ENCODE data around the gene TFDP1.

TFDP1 gene

DNA sequence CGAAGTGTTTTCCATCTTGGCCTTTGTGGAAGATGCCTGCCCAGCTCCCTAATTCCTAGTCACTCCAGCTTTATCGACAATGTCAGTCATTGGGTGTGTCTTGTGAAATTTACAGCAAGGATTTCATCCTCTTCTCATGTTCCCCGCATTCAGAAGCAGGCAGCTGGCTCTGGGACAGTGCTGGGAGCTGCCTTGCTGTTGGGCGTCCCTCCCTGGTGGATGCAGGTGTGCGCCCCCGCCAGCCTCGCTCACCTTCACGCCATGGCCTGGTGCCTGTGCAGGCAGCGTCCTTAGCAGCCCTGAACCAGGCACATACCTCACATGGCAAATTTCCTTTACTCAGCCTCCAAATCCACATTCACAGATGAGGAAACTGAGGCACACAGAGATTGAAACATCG is 39.7 kb upstream of the TFDP1 start:
- DNase-seq (ENCODE audit: low read depth in 1 of 2, low spot score in 1 of 2), result no peak
- no peak for TF ChIP-seq JUND (IDR thresholded peaks at IDR 0.05; ENCODE audit: low read depth)
- in situ Hi-C loops (cut with HindIII; ENCODE audit: low pct_unique_long_range_greater_than_20kb, low sequenced_read_pairs), result no loop called here

DNA sequence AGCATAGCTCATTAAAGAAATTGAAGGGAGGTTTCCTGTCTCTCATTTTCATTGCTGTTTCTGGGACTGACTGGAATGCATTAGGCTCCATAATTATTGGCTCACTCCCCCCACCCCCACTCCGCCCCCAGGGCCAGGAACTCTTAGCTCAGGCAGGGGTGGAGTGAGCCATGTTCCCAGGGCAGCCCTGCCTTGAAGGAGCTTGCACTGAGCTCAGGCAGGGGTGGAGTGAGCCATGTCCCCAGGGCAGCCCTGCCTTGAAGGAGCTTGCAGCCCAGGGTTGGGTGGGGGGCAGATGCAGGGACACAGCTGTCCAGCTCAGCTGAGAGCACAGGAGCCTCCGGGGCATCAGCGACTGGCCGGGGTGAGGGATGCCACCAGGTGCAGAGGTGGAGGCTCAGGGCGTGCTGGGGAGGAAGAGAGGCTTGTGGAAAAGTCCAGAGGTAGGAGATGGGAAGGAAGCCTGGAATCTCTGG is 39.1 kb upstream of the TFDP1 start:
- in situ Hi-C loops (cut with HindIII; ENCODE audit: low pct_unique_long_range_greater_than_20kb, low sequenced_read_pairs), result no loop called here
- DNase-seq (ENCODE audit: low read depth in 1 of 2, low spot score in 1 of 2), result peak in 1 of 2 experiments; percentile 40
- no peak for TF ChIP-seq JUND (IDR thresholded peaks at IDR 0.05; ENCODE audit: low read depth)

DNA sequence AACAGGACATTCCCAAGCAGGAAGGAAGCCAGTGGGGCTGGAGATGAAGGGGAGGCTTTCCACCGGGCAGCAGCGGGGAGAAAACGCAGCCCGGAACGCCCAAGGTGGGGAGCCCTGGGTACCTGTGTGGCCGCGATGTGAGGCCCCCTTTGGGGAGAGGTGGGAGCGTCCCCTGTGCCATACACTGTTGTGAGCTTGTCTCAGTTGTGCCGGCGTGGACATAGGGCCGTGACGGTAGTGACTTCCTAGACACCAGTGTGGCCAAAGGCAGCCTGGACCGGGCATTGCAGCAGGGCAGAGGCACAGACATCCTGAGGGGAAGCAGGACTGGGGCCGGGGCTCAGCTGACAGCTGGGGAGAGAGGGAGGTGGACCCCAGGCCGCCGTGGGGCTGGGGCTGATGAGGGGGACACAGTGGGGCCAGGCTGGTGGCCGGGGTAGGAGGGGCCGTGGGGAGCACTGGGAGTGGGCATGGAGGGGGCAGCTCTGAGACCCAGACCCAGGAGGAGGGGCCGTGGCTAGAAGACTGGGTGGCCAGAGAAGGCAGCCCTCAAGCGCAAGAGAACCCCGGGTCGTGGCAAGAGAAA is 38.5 kb upstream of the TFDP1 start:
- in situ Hi-C loops (cut with HindIII; ENCODE audit: low pct_unique_long_range_greater_than_20kb, low sequenced_read_pairs), result no loop called here
- DNase-seq (ENCODE audit: low read depth in 1 of 2, low spot score in 1 of 2), result no peak
- TF ChIP-seq JUND (IDR thresholded peaks at IDR 0.05; ENCODE audit: low read depth), result no peak

DNA sequence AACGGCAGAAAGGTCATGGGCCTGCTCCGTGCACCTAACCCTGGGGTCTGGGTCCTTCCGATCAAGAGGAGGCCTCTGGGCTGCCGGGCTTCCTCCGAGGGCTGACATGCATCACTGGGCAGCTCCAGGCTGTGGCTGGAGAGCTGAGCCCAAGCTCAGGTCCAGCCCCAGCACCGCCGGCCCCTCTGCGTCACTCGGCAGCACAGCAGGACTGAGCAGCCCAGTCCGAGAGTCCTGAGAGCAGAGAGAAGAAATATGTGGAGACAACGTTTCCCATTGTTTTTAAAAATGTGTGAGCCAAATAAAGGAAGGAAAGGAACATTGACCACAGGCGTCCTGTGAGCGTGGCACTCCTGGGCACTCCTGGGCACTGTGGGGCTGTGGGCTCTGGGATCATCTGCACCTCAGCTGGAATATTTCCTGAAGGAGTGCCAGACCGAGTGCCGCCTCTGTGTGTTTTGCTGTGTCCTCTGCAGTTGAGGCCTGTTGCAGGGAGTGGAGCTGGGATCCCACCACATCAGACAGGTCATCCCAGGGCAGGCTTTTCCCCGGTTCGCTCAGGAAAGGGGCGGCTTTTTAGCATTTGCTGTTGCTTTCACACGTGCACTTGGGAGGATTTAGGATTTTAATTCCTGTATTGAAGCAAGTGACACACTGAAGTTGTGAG is 37.8 kb upstream of the TFDP1 start:
- TF ChIP-seq JUND (IDR thresholded peaks at IDR 0.05; ENCODE audit: low read depth), result no peak
- DNase-seq (ENCODE audit: low read depth in 1 of 2, low spot score in 1 of 2), result no peak
- in situ Hi-C loops (cut with HindIII; ENCODE audit: low pct_unique_long_range_greater_than_20kb, low sequenced_read_pairs), result no loop called here

GRCh38 chr13:113547238-113547971 is 37.1 kb upstream of the TFDP1 start:
- TF ChIP-seq JUND (IDR thresholded peaks at IDR 0.05; ENCODE audit: low read depth), result no peak
- no peak for DNase-seq (ENCODE audit: low read depth in 1 of 2, low spot score in 1 of 2)
- in situ Hi-C loops (cut with HindIII; ENCODE audit: low pct_unique_long_range_greater_than_20kb, low sequenced_read_pairs), result no loop called here

DNA sequence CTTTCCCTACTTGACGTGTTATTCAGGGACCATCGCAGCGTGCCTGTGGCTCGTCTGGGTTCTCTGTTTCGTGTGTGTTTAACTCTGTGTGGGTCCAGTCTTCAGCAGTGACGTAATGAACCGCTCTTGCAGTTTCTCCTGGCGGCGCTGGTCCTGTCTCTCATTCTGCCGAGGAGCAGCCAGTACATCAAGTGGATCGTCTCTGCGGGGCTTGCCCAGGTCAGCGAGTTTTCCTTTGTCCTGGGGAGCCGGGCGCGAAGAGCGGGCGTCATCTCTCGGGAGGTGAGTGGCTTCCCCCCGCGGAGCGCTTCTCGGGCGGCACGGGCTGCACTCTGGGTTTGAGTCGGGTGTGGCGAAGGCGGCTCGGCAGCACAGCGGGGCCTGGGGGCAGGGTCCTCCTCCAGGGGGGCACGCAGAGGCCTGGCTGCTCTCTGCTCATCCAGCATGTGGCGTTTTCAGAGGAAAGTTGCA is 36.3 kb upstream of the TFDP1 start:
- in situ Hi-C loops (cut with HindIII; ENCODE audit: low pct_unique_long_range_greater_than_20kb, low sequenced_read_pairs), result no loop called here
- DNase-seq (ENCODE audit: low read depth in 1 of 2, low spot score in 1 of 2), result no peak
- no peak for TF ChIP-seq JUND (IDR thresholded peaks at IDR 0.05; ENCODE audit: low read depth)

DNA sequence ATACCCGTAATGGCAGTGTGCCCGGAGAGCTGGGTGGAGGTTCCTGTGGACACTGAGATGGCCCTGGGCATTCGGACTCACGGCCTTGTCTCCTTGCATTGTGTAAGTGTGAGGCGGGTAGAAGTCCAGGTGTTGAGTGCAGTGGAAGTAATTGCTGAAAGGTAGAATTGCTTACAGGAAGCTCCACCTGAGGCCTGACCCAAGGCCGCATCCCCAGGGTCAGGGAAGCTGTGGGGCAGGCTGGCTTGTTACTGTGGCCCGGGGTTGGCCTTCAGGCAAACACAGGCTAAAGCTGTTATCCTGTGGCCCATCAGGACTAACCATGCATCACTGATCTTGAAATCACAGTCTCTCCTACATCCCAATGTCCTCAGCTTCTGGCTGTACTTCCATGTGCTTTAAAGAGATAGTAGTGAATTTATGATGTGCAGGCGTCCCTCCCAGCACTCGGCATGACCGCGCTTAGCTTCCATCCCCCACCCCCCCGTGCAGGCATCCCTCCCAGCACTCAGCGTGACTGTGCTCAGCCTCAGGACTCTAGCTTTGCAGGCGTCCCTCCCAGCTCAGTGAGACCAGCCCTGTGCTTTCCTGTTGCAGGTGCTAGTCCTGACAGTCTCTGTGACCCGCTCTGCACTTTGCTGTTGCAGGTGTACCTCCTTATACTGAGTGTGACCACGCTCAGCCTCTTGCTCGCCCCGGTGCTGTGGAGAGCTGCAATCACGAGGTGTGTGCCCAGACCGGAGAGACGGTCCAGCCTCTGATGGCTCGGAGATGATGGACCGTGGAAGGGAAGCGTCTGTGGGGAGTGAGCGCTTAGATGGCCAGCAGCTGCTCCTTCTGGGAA is 35.6 kb upstream of the TFDP1 start:
- no peak for DNase-seq (ENCODE audit: low read depth in 1 of 2, low spot score in 1 of 2)
- in situ Hi-C loops (cut with HindIII; ENCODE audit: low pct_unique_long_range_greater_than_20kb, low sequenced_read_pairs), result no loop called here
- no peak for TF ChIP-seq JUND (IDR thresholded peaks at IDR 0.05; ENCODE audit: low read depth)

GRCh38 chr13:113550453-113550852 is 34.1 kb upstream of the TFDP1 start:
- no peak for TF ChIP-seq JUND (IDR thresholded peaks at IDR 0.05; ENCODE audit: low read depth)
- no peak for DNase-seq (ENCODE audit: low read depth in 1 of 2, low spot score in 1 of 2)
- in situ Hi-C loops (cut with HindIII; ENCODE audit: low pct_unique_long_range_greater_than_20kb, low sequenced_read_pairs), result no loop called here

DNA sequence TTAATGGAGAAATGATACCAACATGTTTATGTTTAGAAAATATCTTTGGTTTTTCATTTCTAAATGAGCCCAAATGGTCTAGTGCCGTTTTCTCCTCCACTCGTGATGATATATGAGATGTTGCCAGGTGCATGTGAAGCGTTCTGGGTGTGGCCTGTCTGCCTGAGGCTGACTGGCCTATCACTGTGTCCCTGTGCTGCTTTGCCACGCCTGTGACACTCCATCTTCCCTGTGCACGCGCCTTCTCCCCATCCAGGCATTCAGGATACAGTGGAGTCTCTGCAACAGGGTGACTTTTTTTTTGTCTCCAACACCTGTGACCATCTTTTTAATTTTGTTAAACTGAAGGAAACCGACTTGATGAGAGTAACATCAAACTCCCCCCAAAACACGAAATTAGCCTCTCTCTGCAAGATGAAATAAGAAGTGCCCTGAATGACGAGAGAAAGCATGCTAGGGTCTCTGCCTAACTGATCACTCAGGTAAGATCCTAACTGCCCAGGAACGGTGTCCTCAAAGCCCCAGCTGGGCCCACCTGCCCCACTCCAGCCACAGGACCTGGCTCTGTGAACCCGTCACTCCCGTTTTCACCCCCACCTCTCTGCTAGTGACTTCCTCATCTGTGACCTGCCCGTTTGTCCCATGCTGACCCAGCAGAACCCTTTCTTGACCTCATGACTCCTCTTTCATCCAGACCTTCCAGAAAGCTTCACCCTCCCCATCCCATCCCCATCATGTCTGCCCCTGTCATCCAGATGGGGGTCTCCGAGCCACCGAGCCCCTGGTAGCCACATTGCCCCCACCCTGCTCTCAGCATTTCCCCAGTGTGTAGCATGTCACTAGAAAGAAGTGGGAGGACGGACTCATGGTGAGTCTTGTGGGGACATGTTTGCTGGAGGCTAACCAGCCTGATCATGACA is 33.2 kb upstream of the TFDP1 start:
- no peak for TF ChIP-seq JUND (IDR thresholded peaks at IDR 0.05; ENCODE audit: low read depth)
- no peak for DNase-seq (ENCODE audit: low read depth in 1 of 2, low spot score in 1 of 2)
- in situ Hi-C loops (cut with HindIII; ENCODE audit: low pct_unique_long_range_greater_than_20kb, low sequenced_read_pairs), result no loop called here

- in situ Hi-C loops (cut with HindIII; ENCODE audit: low pct_unique_long_range_greater_than_20kb, low sequenced_read_pairs), result no loop called here
- no peak for DNase-seq (ENCODE audit: low read depth in 1 of 2, low spot score in 1 of 2)
- TF ChIP-seq JUND (IDR thresholded peaks at IDR 0.05; ENCODE audit: low read depth), result no peak
Measured at GRCh38 chr13:113552079-113552478, 32.5 kb upstream of the TFDP1 start.

GRCh38 chr13:113552786-113553434 is 31.6 kb upstream of the TFDP1 start:
- in situ Hi-C loops (cut with HindIII; ENCODE audit: low pct_unique_long_range_greater_than_20kb, low sequenced_read_pairs), result no loop called here
- no peak for DNase-seq (ENCODE audit: low read depth in 1 of 2, low spot score in 1 of 2)
- TF ChIP-seq JUND (IDR thresholded peaks at IDR 0.05; ENCODE audit: low read depth), result no peak

Data from T47D (cell line).